Keratinocyte (primary cell): Measurements from ENCODE around the gene SAMD4B.

Experiments used
- CTCF ChIP-seq, 3 experiments: IDR thresholded peaks in 1 of 3; conservative IDR thresholded peaks in 1 of 3; optimal IDR thresholded peaks in 1 of 3; 2 replicates in 2 of 3; 3 replicates in 1 of 3; pipeline versions ENCODE3 to v1.5.1; 2011; ENCODE audit warnings: low read length in 3 of 3, mild to moderate bottlenecking in 3 of 3, moderate library complexity in 2 of 3, control low read depth in 1 of 3, inconsistent platforms in 1 of 3; ENCODE audit not compliant: insufficient read depth in 2 of 3; ENCODE audit errors: extremely low read depth in 1 of 3
- EZH2 ChIP-seq: IDR thresholded peaks from one replicate; pipeline ENCODE4 v1.6.1; 2012; ENCODE audit warnings: inconsistent platforms, mild to moderate bottlenecking, low read length, moderate library complexity

- TF ChIP-seq CTCF (optimal IDR thresholded peaks at IDR 0.05 in 1 of 3, IDR thresholded peaks at IDR 0.05 in 1 of 3, conservative IDR thresholded peaks at IDR 0.05 in 1 of 3; ENCODE audit: extremely low read depth in 1 of 3, insufficient read depth in 2 of 3, low read length in 3 of 3) (no peak), EZH2 (no peak)
Observed at GRCh38 chr19:39301562-39301961, 40.7 kb upstream of the SAMD4B start.
